ENCODE results near the gene FAM161B.
"Not testable (repeated sequence)": the region's sequence is repeated elsewhere in the genome, so short reads cannot be mapped to it uniquely, and the experiment has no call there.

FAM161B gene

GRCh38 chr14:73942180-73942579 is 7.7 kb downstream of the FAM161B start:
- no peak for DNase-seq

GRCh38 chr14:73937012-73937411 is 12.9 kb downstream of the FAM161B start:
- no peak for DNase-seq

- no peak for DNase-seq
Measured at GRCh38 chr14:73936548-73936947, 13.3 kb downstream of the FAM161B start.

- no peak for DNase-seq
Measured at GRCh38 chr14:73935666-73936065, 14.2 kb downstream of the FAM161B start.

GRCh38 chr14:73924337-73924736 is 25.6 kb downstream of the FAM161B start:
- no peak for DNase-seq

- DNase-seq = not testable (repeated sequence)
Measured at GRCh38 chr14:73919457-73919856, 30.4 kb downstream of the FAM161B start.

- no peak for DNase-seq
Measured at GRCh38 chr14:73916324-73916723, 33.6 kb downstream of the FAM161B start.

- DNase-seq = no peak
Measured at GRCh38 chr14:73913256-73913655, 36.6 kb downstream of the FAM161B start.

- DNase-seq = no peak
Measured at GRCh38 chr14:73909681-73910080, 40.2 kb downstream of the FAM161B start.

- no peak for DNase-seq
Measured at GRCh38 chr14:73903028-73903427, 46.9 kb downstream of the FAM161B start.

- DNase-seq = no peak
Measured at GRCh38 chr14:73896521-73896920, 53.4 kb downstream of the FAM161B start.

- DNase-seq = no peak
Measured at GRCh38 chr14:73895939-73896338, 54.0 kb downstream of the FAM161B start.

- DNase-seq = not testable (repeated sequence)
Measured at GRCh38 chr14:73894180-73894687, 55.7 kb downstream of the FAM161B start.

GRCh38 chr14:73889376-73889775 is 60.5 kb downstream of the FAM161B start:
- no peak for DNase-seq

- DNase-seq = no peak
Measured at GRCh38 chr14:73888971-73889370, 60.9 kb downstream of the FAM161B start.

GRCh38 chr14:73888460-73888725 is 61.5 kb downstream of the FAM161B start:
- no peak for DNase-seq

GRCh38 chr14:73887694-73888459 is 62.0 kb downstream of the FAM161B start:
- no peak for DNase-seq

GRCh38 chr14:73887318-73887616 is 62.6 kb downstream of the FAM161B start:
- no peak for DNase-seq

GRCh38 chr14:73886449-73887317 is 63.2 kb downstream of the FAM161B start, which contains the start of gene ZNF410:
ZNF410 (plus strand) TSS chr14:73886859; CDS start chr14:73892176, 5,317 bp downstream.
- peak; percentile 79 for DNase-seq

- DNase-seq = no peak
Measured at GRCh38 chr14:73884438-73885190, 65.3 kb downstream of the FAM161B start.

Data from effector CD4-positive, alpha-beta T cell (primary cell).